PC-3 (cell line): ENCODE data around the gene KDR. TPM values are rescaled to one million over a fixed set of nuclear protein-coding genes. Genes with fewer than 3 reads are reported as not detected.
A peak's percentile ranks its signal among the peaks of the same experiment; 100 is the strongest.

ENCODE experiments used
- ATAC-seq: fragments of 200-7000 bp; cut with Tn5 transposase; 2 replicates; pipeline ENCODE4 v1.9.1; 2020; ENCODE audit warnings: mild to moderate bottlenecking, moderate library complexity
- BruUV-seq: library from RNA; stranded (reverse); fragments of 400-500 nt; replicated peaks from 2 replicates; lab custom pipeline; 2021; lab: Mats Ljungman, UMichigan
- CTCF ChIA-PET: fragments of 300-600 bp; sonication (Branson Sonifier 250); formaldehyde crosslinking; loops from one replicate; lab custom pipeline; 2022; ENCODE audit warnings: antibody characterized with exemption; lab: Charles Lee
- POLR2A ChIA-PET: fragments of 300-600 bp; sonication (Branson Sonifier 250); formaldehyde crosslinking; loops from one replicate; lab custom pipeline; 2022; ENCODE audit warnings: antibody characterized with exemption; ENCODE audit not compliant: unreplicated experiment; lab: Charles Lee
- DNase-seq: peaks from one replicate; pipeline ENCODE4 v3.0.0-alpha.2; 2015
- H2AFZ ChIP-seq: fragments of 300-600 bp; sonication (generic); 2 replicates; pipeline ENCODE4 v1.6.0; 2016; ENCODE audit warnings: antibody characterized with exemption, low read length
- H3F3A ChIP-seq: fragments of 300-600 bp; sonication (generic); one replicate; pipeline ENCODE4 v1.6.0; 2017; ENCODE audit warnings: antibody characterized with exemption, low read length, control low read depth, mild to moderate bottlenecking; ENCODE audit not compliant: unreplicated experiment
- H3K27ac ChIP-seq: fragments of 300-600 bp; sonication (generic); 2 replicates; pipeline ENCODE4 v1.5.1; 2016; ENCODE audit warnings: mild to moderate bottlenecking, low read length
- H3K27me3 ChIP-seq: fragments of 300-600 bp; sonication (generic); 2 replicates; pipeline ENCODE4 v1.6.1; 2016; ENCODE audit warnings: low read length, mixed read lengths
- H3K36me3 ChIP-seq: fragments of 300-600 bp; sonication (generic); 2 replicates; pipeline ENCODE4 v1.6.1; 2016; ENCODE audit warnings: low read depth, mixed run types, low read length, mixed read lengths
- H3K4me1 ChIP-seq: fragments of 300-600 bp; sonication (generic); 2 replicates; pipeline ENCODE4 v1.5.1; 2016; ENCODE audit warnings: low read length; ENCODE audit not compliant: insufficient read depth
- H3K4me2 ChIP-seq: fragments of 300-600 bp; sonication (generic); 2 replicates; pipeline ENCODE4 v1.6.0; 2016; ENCODE audit warnings: low read length
- H3K4me3 ChIP-seq: fragments of 300-600 bp; sonication (generic); 2 replicates; pipeline ENCODE4 v1.5.1; 2016; ENCODE audit warnings: mild to moderate bottlenecking, low read length, mixed read lengths
- H3K79me2 ChIP-seq: fragments of 300-600 bp; sonication (generic); 2 replicates; pipeline ENCODE4 v1.6.1; 2017; ENCODE audit warnings: low read length, mixed read lengths
- H3K9ac ChIP-seq: fragments of 300-600 bp; sonication (generic); 2 replicates; pipeline ENCODE4 v1.6.0; 2016; ENCODE audit warnings: mild to moderate bottlenecking, low read length
- H3K9me2 ChIP-seq: fragments of 300-600 bp; sonication (generic); replicated peaks from 2 replicates; pipeline ENCODE4 v1.6.1; 2016; ENCODE audit warnings: mixed run types, low read length, mixed read lengths
- H3K9me3 ChIP-seq: fragments of 300-600 bp; sonication (generic); 2 replicates; pipeline ENCODE4 v1.6.1; 2016; ENCODE audit warnings: low read length, mixed read lengths
- H4K20me1 ChIP-seq: fragments of 300-600 bp; sonication (generic); 2 replicates; pipeline ENCODE4 v1.6.1; 2016; ENCODE audit warnings: low read length, mixed read lengths
- EZH2 ChIP-seq: fragments of 300-600 bp; sonication (generic); IDR thresholded peaks from one replicate; pipeline ENCODE4 v1.6.1; 2017; ENCODE audit warnings: antibody characterized with exemption, mild to moderate bottlenecking, low read length; ENCODE audit not compliant: unreplicated experiment
- EZH2phosphoT487 ChIP-seq: fragments of 300-600 bp; sonication (generic); IDR thresholded peaks from 2 replicates; pipeline ENCODE4 v1.6.1; 2018; ENCODE audit warnings: mild to moderate bottlenecking, antibody characterized with exemption, low read length, borderline replicate concordance
- intact Hi-C: fragments of 100-400 bp; cut with micrococcal nuclease; formaldehyde crosslinking; loops from 2 replicates; pipeline ENCODE4 v1.9.0; 2023
- total RNA-seq: library from RNA; depleted of rRNA; stranded (reverse); fragments of >200 nt; gene quantifications from 2 replicates; pipeline ENCODE4 v1.2.3, GENCODE V29; 2014
- TF ChIP-seq, protein P1 (sequence below): fragments of 300-600 bp; sonication (generic); conservative IDR thresholded peaks from 2 replicates; pipeline ENCODE4 v1.5.1; 2017; ENCODE audit warnings: antibody characterized with exemption, low read depth, mild to moderate bottlenecking, low read length

KDR gene
- total RNA-seq, 1 experiment from 2014 or later, result 0.66 TPM

DNA sequence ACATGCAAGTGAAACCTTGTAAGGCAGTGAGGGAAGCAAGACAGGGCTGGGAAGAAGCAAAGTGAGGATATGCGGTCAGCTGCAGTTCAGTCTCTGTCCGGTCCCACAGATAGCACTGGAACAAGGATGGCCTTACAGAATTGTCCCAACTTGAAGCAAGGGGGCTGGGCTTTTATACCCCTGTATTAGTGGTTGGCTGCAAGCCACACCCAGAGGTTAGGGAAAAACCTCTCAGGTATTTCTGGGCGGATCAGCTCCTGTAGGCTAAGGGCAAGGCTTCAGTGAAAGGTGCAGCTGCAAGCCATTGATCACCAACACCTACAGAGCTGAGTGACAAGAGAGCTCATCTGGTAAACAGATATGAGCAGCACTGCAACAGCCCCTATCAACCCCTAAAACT is 89.0 kb downstream of the KDR start:
- Histone ChIP-seq H3K36me3 (no peaks in the 10 kb centered on the region), H3K79me2 (no peaks in the 10 kb centered on the region), H3K9me2 (0 out of 2 replicates have a peak, but pooled peaks cover 7% of the 10 kb centered on the region), H3F3A (no peaks in the 10 kb centered on the region), H3K9me3 (no peaks in the 10 kb centered on the region), H3K27me3 (no peaks in the 10 kb centered on the region), H3K4me1 (peaks cover 23% of the 10 kb centered on the region), H4K20me1 (no peaks in the 10 kb centered on the region), H3K4me2 (no peak overlapping the region), H2AFZ (no peak overlapping the region), H3K27ac (no peak overlapping the region), H3K9ac (no peak overlapping the region), H3K4me3 (no peak overlapping the region)
- DNase-seq, result no peak
- POLR2A ChIA-PET, result no interaction called here
- TF ChIP-seq, protein P1, sequence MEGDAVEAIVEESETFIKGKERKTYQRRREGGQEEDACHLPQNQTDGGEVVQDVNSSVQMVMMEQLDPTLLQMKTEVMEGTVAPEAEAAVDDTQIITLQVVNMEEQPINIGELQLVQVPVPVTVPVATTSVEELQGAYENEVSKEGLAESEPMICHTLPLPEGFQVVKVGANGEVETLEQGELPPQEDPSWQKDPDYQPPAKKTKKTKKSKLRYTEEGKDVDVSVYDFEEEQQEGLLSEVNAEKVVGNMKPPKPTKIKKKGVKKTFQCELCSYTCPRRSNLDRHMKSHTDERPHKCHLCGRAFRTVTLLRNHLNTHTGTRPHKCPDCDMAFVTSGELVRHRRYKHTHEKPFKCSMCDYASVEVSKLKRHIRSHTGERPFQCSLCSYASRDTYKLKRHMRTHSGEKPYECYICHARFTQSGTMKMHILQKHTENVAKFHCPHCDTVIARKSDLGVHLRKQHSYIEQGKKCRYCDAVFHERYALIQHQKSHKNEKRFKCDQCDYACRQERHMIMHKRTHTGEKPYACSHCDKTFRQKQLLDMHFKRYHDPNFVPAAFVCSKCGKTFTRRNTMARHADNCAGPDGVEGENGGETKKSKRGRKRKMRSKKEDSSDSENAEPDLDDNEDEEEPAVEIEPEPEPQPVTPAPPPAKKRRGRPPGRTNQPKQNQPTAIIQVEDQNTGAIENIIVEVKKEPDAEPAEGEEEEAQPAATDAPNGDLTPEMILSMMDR, result no peak
- TF ChIP-seq EZH2, result no peak
- no peak for TF ChIP-seq EZH2phosphoT487
- no peak for ATAC-seq
- BruUV-seq, result no TSS peak
- CTCF ChIA-PET, result no interaction called here
- intact Hi-C loops, result loop anchor here (10.0 kb wide), 1 partner anchor 148 kb away; no protein-coding TSS in a partner anchor

DNA sequence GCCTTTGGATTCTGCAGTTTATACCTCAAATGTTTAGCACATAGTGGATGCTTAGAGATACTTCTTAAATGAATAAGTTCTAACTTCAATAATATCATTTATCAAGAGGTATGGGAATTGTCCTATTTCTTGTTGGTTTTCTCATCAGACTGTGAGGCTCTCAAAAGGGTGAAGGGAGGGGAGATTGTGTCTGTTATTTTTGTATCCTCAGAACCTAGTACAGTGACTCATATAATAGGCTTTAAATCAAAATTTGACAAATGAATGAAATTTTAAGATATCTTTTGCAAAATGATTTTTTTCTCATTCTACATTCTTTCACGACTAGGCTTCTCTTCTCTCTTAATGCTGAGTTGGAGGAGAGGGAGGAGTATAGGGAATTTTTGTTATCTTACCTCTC is 89.5 kb downstream of the KDR start:
- Histone ChIP-seq H3K4me1 (peaks cover 23% of the 10 kb centered on the region), H3K9me3 (no peaks in the 10 kb centered on the region), H3F3A (no peaks in the 10 kb centered on the region), H4K20me1 (no peaks in the 10 kb centered on the region), H3K36me3 (no peaks in the 10 kb centered on the region), H3K4me2 (no peak overlapping the region), H3K27me3 (no peaks in the 10 kb centered on the region), H2AFZ (no peak overlapping the region), H3K9me2 (0 out of 2 replicates have a peak, but pooled peaks cover 7% of the 10 kb centered on the region), H3K9ac (no peak overlapping the region), H3K4me3 (no peak overlapping the region), H3K79me2 (no peaks in the 10 kb centered on the region), H3K27ac (no peak overlapping the region)
- intact Hi-C loops, result loop anchor here (10.0 kb wide), 1 partner anchor 149 kb away; no protein-coding TSS in a partner anchor
- DNase-seq (no peak), ATAC-seq (no peak)
- ChIA-PET POLR2A (no interaction called here), CTCF (no interaction called here)
- TF ChIP-seq, protein P1, result no peak
- TF ChIP-seq EZH2 (no peak), EZH2phosphoT487 (no peak)
- no TSS peak for BruUV-seq

DNA sequence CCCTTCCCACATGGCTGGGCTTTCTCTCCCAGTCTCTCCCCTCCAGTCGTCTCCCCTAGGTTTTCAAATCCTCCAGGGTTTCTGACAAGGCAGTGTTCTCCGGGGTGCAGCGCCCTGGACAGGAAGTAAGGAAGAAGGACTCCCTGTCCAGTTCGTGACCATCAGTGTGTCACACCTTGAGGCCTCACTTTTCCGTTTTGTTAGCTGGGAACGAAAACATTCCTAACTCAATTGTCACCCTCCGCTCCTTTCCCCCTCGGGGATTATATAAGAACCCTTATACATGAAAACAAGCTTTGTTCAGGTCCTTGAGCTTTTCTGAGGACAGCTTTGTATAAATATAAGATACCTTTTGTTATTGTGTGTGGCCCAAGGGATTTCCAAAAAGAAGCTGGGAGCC is 92.1 kb downstream of the KDR start:
- Histone ChIP-seq H4K20me1 (no peaks in the 10 kb centered on the region), H3K27me3 (no peaks in the 10 kb centered on the region), H3K36me3 (no peaks in the 10 kb centered on the region), H3K27ac (peak overlapping the region; percentile 77), H3K9me2 (0 out of 2 replicates have a peak, but pooled peaks cover 7% of the 10 kb centered on the region), H3F3A (no peaks in the 10 kb centered on the region), H3K4me3 (peak overlapping the region; percentile 1; the same call in 1 of the 2 replicates), H3K9me3 (no peaks in the 10 kb centered on the region), H2AFZ (peak overlapping the region; percentile 65), H3K4me2 (peak overlapping the region; percentile 65), H3K4me1 (peaks cover 23% of the 10 kb centered on the region), H3K9ac (0 out of 2 replicates have a peak overlapping the region, but pooled peaks have one; percentile 20), H3K79me2 (no peaks in the 10 kb centered on the region)
- DNase-seq (peak; percentile 87), ATAC-seq (peak; percentile 79)
- ChIA-PET POLR2A (interaction anchor here (0.6 kb wide), 1 partner anchor 916 kb away, joined by 12 read pairs; no protein-coding TSS in a partner anchor), CTCF (no interaction called here)
- TF ChIP-seq EZH2phosphoT487 (no peak), EZH2 (no peak)
- TF ChIP-seq, protein P1, result no peak
- BruUV-seq, result no TSS peak
- intact Hi-C loops, result loop anchor here (10.0 kb wide), 1 partner anchor 152 kb away; no protein-coding TSS in a partner anchor
